H9 (cell line): Measurements from ENCODE around the gene ZNF385B. TPM values are rescaled to one million over a fixed set of nuclear protein-coding genes. Genes with fewer than 3 reads are reported as not detected.

Experiments
- DNase-seq: peaks from one replicate; pipeline ENCODE4 v3.0.0-alpha.2; 2017
- H2AFZ ChIP-seq: one replicate; pipeline ENCODE4 v1.6.1; 2013; ENCODE audit warnings: mild to moderate bottlenecking, low read length, control low read depth, moderate library complexity
- H2AK5ac ChIP-seq: 2 replicates; pipeline ENCODE4 v1.6.1; 2013; ENCODE audit warnings: low read length, control low read depth, mixed read lengths; ENCODE audit not compliant: insufficient read length
- H2BK120ac ChIP-seq: one replicate; pipeline ENCODE4 v1.6.1; 2013; ENCODE audit warnings: low read depth, mild to moderate bottlenecking, low read length, control low read depth, inconsistent platforms; ENCODE audit not compliant: poor library complexity, severe bottlenecking
- H2BK12ac ChIP-seq: 2 replicates; pipeline ENCODE4 v1.6.1; 2013; ENCODE audit warnings: low read length, control low read depth, mixed read lengths, low read depth; ENCODE audit not compliant: insufficient read length
- H2BK15ac ChIP-seq: 2 replicates; pipeline ENCODE4 v1.6.1; 2013; ENCODE audit warnings: low read depth, low read length, control low read depth
- H2BK20ac ChIP-seq: one replicate; pipeline ENCODE4 v1.6.1; 2013; ENCODE audit warnings: low read depth, mild to moderate bottlenecking, low read length, control low read depth, inconsistent platforms; ENCODE audit not compliant: poor library complexity, severe bottlenecking
- H2BK5ac ChIP-seq: 2 replicates; pipeline ENCODE4 v1.6.1; 2013; ENCODE audit warnings: low read length, control low read depth, mixed read lengths; ENCODE audit not compliant: insufficient read length
- H3K14ac ChIP-seq: 2 replicates; pipeline ENCODE4 v1.6.1; 2013; ENCODE audit warnings: low read length, control low read depth; ENCODE audit not compliant: insufficient read depth
- H3K18ac ChIP-seq: 2 replicates; pipeline ENCODE4 v1.6.1; 2013; ENCODE audit warnings: low read depth, mild to moderate bottlenecking, mixed read lengths, low read length, control low read depth; ENCODE audit not compliant: insufficient read length
- H3K23ac ChIP-seq: 2 replicates; pipeline ENCODE4 v1.6.1; 2013; ENCODE audit warnings: low read length, control low read depth, mixed read lengths, low read depth; ENCODE audit not compliant: insufficient read length
- H3K23me2 ChIP-seq: 2 replicates; pipeline ENCODE4 v1.6.1; 2013; ENCODE audit warnings: low read depth, mild to moderate bottlenecking, mixed read lengths, low read length, control low read depth; ENCODE audit not compliant: insufficient read length, poor library complexity, severe bottlenecking
- H3K27ac ChIP-seq: 2 replicates; pipeline ENCODE4 v1.5.1; 2013; ENCODE audit warnings: low read length, control low read depth, mixed read lengths, low read depth; ENCODE audit not compliant: insufficient read length
- H3K27me3 ChIP-seq: 2 replicates; pipeline ENCODE4 v1.6.1; 2013; ENCODE audit warnings: low read length, control low read depth, inconsistent platforms; ENCODE audit not compliant: insufficient read depth
- H3K4ac ChIP-seq: 2 replicates; pipeline ENCODE4 v1.6.1; 2013; ENCODE audit warnings: low read depth, mild to moderate bottlenecking, control low read depth, inconsistent platforms, low read length, moderate library complexity
- H3K4me1 ChIP-seq: 2 replicates; pipeline ENCODE4 v1.6.1; 2013; ENCODE audit warnings: low read length, control low read depth, inconsistent platforms; ENCODE audit not compliant: insufficient read depth
- H3K4me2 ChIP-seq: 2 replicates; pipeline ENCODE4 v1.6.1; 2013; ENCODE audit warnings: low read length, control low read depth, mixed read lengths; ENCODE audit not compliant: insufficient read length, insufficient read depth
- H3K56ac ChIP-seq: 2 replicates; pipeline ENCODE4 v1.6.1; 2013; ENCODE audit warnings: low read depth, mild to moderate bottlenecking, mixed read lengths, low read length, control low read depth; ENCODE audit not compliant: insufficient read length
- H3K79me1 ChIP-seq: 2 replicates; pipeline ENCODE4 v1.6.1; 2013; ENCODE audit warnings: low read depth, mild to moderate bottlenecking, moderate library complexity, low read length, control low read depth, inconsistent platforms; ENCODE audit not compliant: insufficient read depth, poor library complexity, severe bottlenecking
- H3K79me2 ChIP-seq: 2 replicates; pipeline ENCODE4 v1.6.1; 2013; ENCODE audit warnings: low read length, control low read depth, inconsistent platforms; ENCODE audit not compliant: insufficient read depth
- H3K9ac ChIP-seq: 2 replicates; pipeline ENCODE4 v1.6.1; 2013; ENCODE audit warnings: low read length, control low read depth, mixed read lengths; ENCODE audit not compliant: insufficient read length; ENCODE audit errors: extremely low read depth
- H3K9me3 ChIP-seq: one replicate; pipeline ENCODE4 v1.6.1; 2013; ENCODE audit warnings: low read depth, low read length, inconsistent platforms; ENCODE audit not compliant: control insufficient read depth
- H3T11ph ChIP-seq: one replicate; pipeline ENCODE4 v1.6.1; 2013; ENCODE audit warnings: mild to moderate bottlenecking, low read length, control low read depth, inconsistent platforms
- H4K20me1 ChIP-seq: one replicate; pipeline ENCODE4 v1.6.1; 2013; ENCODE audit not compliant: control insufficient read depth, insufficient read length, insufficient read depth
- H4K5ac ChIP-seq: 2 replicates; pipeline ENCODE4 v1.6.1; 2013; ENCODE audit warnings: low read depth, mild to moderate bottlenecking, mixed read lengths, low read length, control low read depth; ENCODE audit not compliant: insufficient read length
- H4K8ac ChIP-seq: replicated peaks from 2 replicates; pipeline ENCODE4 v1.6.1; 2013; ENCODE audit warnings: low read length, control low read depth, mixed read lengths, low read depth; ENCODE audit not compliant: insufficient read length
- H4K91ac ChIP-seq: 2 replicates; pipeline ENCODE4 v1.6.1; 2013; ENCODE audit warnings: low read depth, mild to moderate bottlenecking, moderate library complexity, mixed read lengths, low read length, control low read depth; ENCODE audit not compliant: insufficient read length
- H3K27ac Mint-ChIP-seq, 3 experiments: 2 replicates in 2 of 3; 3 replicates in 1 of 3; pipeline ENCODE4 v1.8.0; 2020 to 2021; ENCODE audit warnings: mixed read lengths in 3 of 3, mild to moderate bottlenecking in 1 of 3, moderate library complexity in 1 of 3
- H3K27me3 Mint-ChIP-seq: 2 replicates; pipeline ENCODE4 v1.8.0; 2021; ENCODE audit warnings: low read depth, mild to moderate bottlenecking, moderate library complexity, mixed read lengths
- H3K36me3 Mint-ChIP-seq, 3 experiments: 2 replicates in 2 of 3; 3 replicates in 1 of 3; pipeline ENCODE4 v1.8.0; 2020 to 2021; ENCODE audit warnings: low read depth in 3 of 3, mixed read lengths in 3 of 3; ENCODE audit not compliant: insufficient read depth in 1 of 3
- H3K4me1 Mint-ChIP-seq, 2 experiments: 2 replicates each; pipeline ENCODE4 v1.8.0; 2020; ENCODE audit warnings: mixed read lengths in 2 of 2
- H3K4me3 Mint-ChIP-seq, 2 experiments: 2 replicates in 1 of 2; 3 replicates in 1 of 2; pipeline ENCODE4 v1.8.0; 2020 to 2021; ENCODE audit warnings: mild to moderate bottlenecking in 2 of 2, mixed read lengths in 2 of 2, moderate library complexity in 1 of 2
- H3K9me3 Mint-ChIP-seq, 2 experiments: 2 replicates in 1 of 2; 3 replicates in 1 of 2; pipeline ENCODE4 v1.8.0; 2020; ENCODE audit warnings: mild to moderate bottlenecking in 2 of 2, mixed read lengths in 2 of 2, moderate library complexity in 1 of 2
- total RNA-seq: library from RNA; stranded (reverse); gene quantifications from 2 replicates; pipeline ENCODE4 v1.2.1, GENCODE V29; 2021
- TF ChIP-seq, protein P1 (sequence below): fragments of 200-600 bp; sonication (generic); conservative IDR thresholded peaks from 3 replicates; pipeline ENCODE4 v1.8.0; 2021; ENCODE audit warnings: antibody characterized with exemption, mild to moderate bottlenecking

ZNF385B gene
- total RNA-seq, 1 experiment from 2014 or later: 2.1 TPM

DNA sequence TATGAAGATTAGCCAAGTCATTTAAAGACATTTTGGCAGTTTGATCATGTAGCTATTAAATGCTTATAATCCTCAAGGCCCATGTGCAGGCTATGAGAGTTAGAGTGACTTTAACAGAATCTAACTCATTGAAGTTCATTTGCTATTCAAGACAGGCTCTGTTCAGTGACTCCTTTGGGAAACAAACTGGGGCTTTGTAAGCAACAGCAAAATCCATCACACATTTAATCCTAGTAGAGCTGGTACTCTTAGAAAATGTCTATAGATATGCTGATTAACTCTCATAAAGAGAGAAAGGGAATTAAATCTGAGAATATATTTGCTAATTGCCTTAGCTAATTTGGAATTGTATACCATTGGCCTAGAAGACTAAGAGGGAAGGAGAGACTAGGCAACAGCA, 414.0 kb downstream of the ZNF385B start:
- H3K9ac ChIP-seq: no peak overlapping the region
- H2AFZ ChIP-seq: no peak overlapping the region
- H4K8ac ChIP-seq: no peak overlapping the region
- H4K91ac ChIP-seq: no peak overlapping the region
- no peak overlapping the region for H3K56ac ChIP-seq
- no peak overlapping the region for H3K14ac ChIP-seq
- no peak overlapping the region for H4K5ac ChIP-seq
- no peak overlapping the region for H3K4me2 ChIP-seq
- H3K4ac ChIP-seq: no peak overlapping the region
- peaks cover 9% of the 10 kb centered on the region; the same call in 1 of the 2 replicates for H3K4me1 ChIP-seq
- H2AK5ac ChIP-seq: no peak overlapping the region
- no peak overlapping the region for H2BK15ac ChIP-seq
- Mint-ChIP-seq H3K36me3 (peaks cover 0 to 2% (median 0%) of the 10 kb centered on the region in 3 experiments; a peak in 2 of 7 replicates), H3K9me3 (no peaks in the 10 kb centered on the region), H3K4me1 (peaks cover 41 to 46% of the 10 kb centered on the region in 2 experiments), H3K27ac (peak overlapping the region in 1 of 3 experiments; percentile 59; a peak in 1 of 7 replicates), H3K27me3 (no peaks in the 10 kb centered on the region), H3K4me3 (no peak overlapping the region)
- no peak overlapping the region for H2BK120ac ChIP-seq
- H3K18ac ChIP-seq: no peak overlapping the region
- no peak overlapping the region for H2BK20ac ChIP-seq
- no peaks in the 10 kb centered on the region for H4K20me1 ChIP-seq
- no peak overlapping the region for H3K23ac ChIP-seq
- H3T11ph ChIP-seq: no peak overlapping the region
- H3K23me2 ChIP-seq: no peaks in the 10 kb centered on the region
- H3K79me2 ChIP-seq: no peaks in the 10 kb centered on the region
- H3K27ac ChIP-seq: no peak overlapping the region
- no peaks in the 10 kb centered on the region for H3K79me1 ChIP-seq
- H3K27me3 ChIP-seq: no peaks in the 10 kb centered on the region
- DNase-seq: no peak
- no peak overlapping the region for H2BK5ac ChIP-seq
- TF ChIP-seq, protein P1, sequence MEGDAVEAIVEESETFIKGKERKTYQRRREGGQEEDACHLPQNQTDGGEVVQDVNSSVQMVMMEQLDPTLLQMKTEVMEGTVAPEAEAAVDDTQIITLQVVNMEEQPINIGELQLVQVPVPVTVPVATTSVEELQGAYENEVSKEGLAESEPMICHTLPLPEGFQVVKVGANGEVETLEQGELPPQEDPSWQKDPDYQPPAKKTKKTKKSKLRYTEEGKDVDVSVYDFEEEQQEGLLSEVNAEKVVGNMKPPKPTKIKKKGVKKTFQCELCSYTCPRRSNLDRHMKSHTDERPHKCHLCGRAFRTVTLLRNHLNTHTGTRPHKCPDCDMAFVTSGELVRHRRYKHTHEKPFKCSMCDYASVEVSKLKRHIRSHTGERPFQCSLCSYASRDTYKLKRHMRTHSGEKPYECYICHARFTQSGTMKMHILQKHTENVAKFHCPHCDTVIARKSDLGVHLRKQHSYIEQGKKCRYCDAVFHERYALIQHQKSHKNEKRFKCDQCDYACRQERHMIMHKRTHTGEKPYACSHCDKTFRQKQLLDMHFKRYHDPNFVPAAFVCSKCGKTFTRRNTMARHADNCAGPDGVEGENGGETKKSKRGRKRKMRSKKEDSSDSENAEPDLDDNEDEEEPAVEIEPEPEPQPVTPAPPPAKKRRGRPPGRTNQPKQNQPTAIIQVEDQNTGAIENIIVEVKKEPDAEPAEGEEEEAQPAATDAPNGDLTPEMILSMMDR: no peak
- H3K9me3 ChIP-seq: no peaks in the 10 kb centered on the region
- H2BK12ac ChIP-seq: no peak overlapping the region
